GM23338 (cell line): Measurements from ENCODE around the gene FARS2. TPM values are rescaled to one million over a fixed set of nuclear protein-coding genes. Genes with fewer than 3 reads are reported as not detected.

Experiments
- ATAC-seq: fragments of 200-7000 bp; cut with Tn5 transposase; 3 replicates; pipeline ENCODE4 v1.9.1; 2020
- DNase-seq: peaks from one replicate; pipeline ENCODE4 v3.0.0-alpha.2; 2015; ENCODE audit warnings: low spot score
- H2AFZ ChIP-seq: fragments of 200-600 bp; sonication (generic); 2 replicates; pipeline ENCODE4 v1.8.0; 2016; ENCODE audit warnings: antibody characterized with exemption, mild to moderate bottlenecking, moderate library complexity
- H3F3A ChIP-seq: fragments of 200-600 bp; sonication (generic); replicated peaks from 2 replicates; pipeline ENCODE4 v1.8.0; 2017; ENCODE audit warnings: antibody characterized with exemption, mixed run types, low read depth
- H3K27ac ChIP-seq: fragments of 200-600 bp; sonication (generic); 2 replicates; pipeline ENCODE4 v1.6.1; 2016; ENCODE audit warnings: low read depth
- H3K27me3 ChIP-seq: fragments of 200-600 bp; sonication (generic); 2 replicates; pipeline ENCODE4 v1.8.0; 2016; ENCODE audit warnings: mild to moderate bottlenecking, mixed run types, moderate library complexity; ENCODE audit not compliant: insufficient read depth
- H3K36me3 ChIP-seq: fragments of 200-600 bp; sonication (generic); 2 replicates; pipeline ENCODE4 v1.8.0; 2016; ENCODE audit warnings: mild to moderate bottlenecking; ENCODE audit not compliant: insufficient read depth
- H3K4me1 ChIP-seq: fragments of 200-600 bp; sonication (generic); 2 replicates; pipeline ENCODE4 v1.8.0; 2016; ENCODE audit warnings: mild to moderate bottlenecking, moderate library complexity; ENCODE audit not compliant: insufficient read depth
- H3K4me2 ChIP-seq: fragments of 200-600 bp; sonication (generic); 2 replicates; pipeline ENCODE4 v1.7.1; 2017; ENCODE audit warnings: mixed run types
- H3K4me3 ChIP-seq: fragments of 200-600 bp; sonication (generic); 2 replicates; pipeline ENCODE4 v1.6.1; 2016; ENCODE audit warnings: mixed run types
- H3K79me2 ChIP-seq: fragments of 200-600 bp; sonication (generic); replicated peaks from 2 replicates; pipeline ENCODE4 v1.8.0; 2017; ENCODE audit warnings: mild to moderate bottlenecking; ENCODE audit not compliant: insufficient read depth
- H3K9me2 ChIP-seq: fragments of 200-600 bp; sonication (generic); 2 replicates; pipeline ENCODE4 v1.8.0; 2017; ENCODE audit not compliant: insufficient read depth
- H4K20me1 ChIP-seq: fragments of 200-600 bp; sonication (generic); replicated peaks from 2 replicates; pipeline ENCODE4 v1.8.0; 2017; ENCODE audit warnings: mild to moderate bottlenecking; ENCODE audit not compliant: insufficient read depth
- H3K27ac Mint-ChIP-seq: 2 replicates; pipeline ENCODE4 v1.8.0; 2020; ENCODE audit warnings: inconsistent platforms, mild to moderate bottlenecking, moderate library complexity, mixed read lengths
- H3K27me3 Mint-ChIP-seq: 3 replicates; pipeline ENCODE4 v1.8.0; 2022; ENCODE audit warnings: low read depth, mild to moderate bottlenecking, moderate library complexity, mixed read lengths, inconsistent platforms; ENCODE audit not compliant: insufficient read depth, poor library complexity
- H3K36me3 Mint-ChIP-seq: 3 replicates; pipeline ENCODE4 v1.8.0; 2021; ENCODE audit warnings: low read depth, mild to moderate bottlenecking, inconsistent platforms, moderate library complexity, mixed read lengths
- H3K4me1 Mint-ChIP-seq: 3 replicates; pipeline ENCODE4 v1.8.0; 2020; ENCODE audit warnings: mild to moderate bottlenecking, inconsistent platforms, mixed read lengths
- H3K4me3 Mint-ChIP-seq: 3 replicates; pipeline ENCODE4 v1.8.0; 2021; ENCODE audit warnings: moderate library complexity, mild to moderate bottlenecking, inconsistent platforms, mixed read lengths
- H3K9me3 Mint-ChIP-seq: 3 replicates; pipeline ENCODE4 v1.8.0; 2020; ENCODE audit warnings: moderate library complexity, mild to moderate bottlenecking, inconsistent platforms, mixed read lengths
- CREB1 ChIP-seq: fragments of 250-450 bp; sonication (Bioruptor Pico); IDR thresholded peaks from 2 replicates; pipeline ENCODE4 v1.5.0; 2020; ENCODE audit warnings: low read depth, mild to moderate bottlenecking, moderate library complexity
- NANOG ChIP-seq: IDR thresholded peaks from 2 replicates; pipeline ENCODE4 v1.6.1; 2016; ENCODE audit warnings: antibody characterized with exemption, borderline replicate concordance
- POLR2AphosphoS5 ChIP-seq: IDR thresholded peaks from 2 replicates; pipeline ENCODE4 v1.6.1; 2016; ENCODE audit warnings: antibody characterized with exemption, low read depth
- STAT1 ChIP-seq: IDR thresholded peaks from one replicate; pipeline ENCODE4 v1.6.1; 2016; ENCODE audit warnings: antibody characterized with exemption; ENCODE audit not compliant: unreplicated experiment
- polyA plus RNA-seq: library from polyadenylated mRNA; unstranded; fragments of >200 nt; fragmentation: Nextera tagmentation; extraction: Ambion mirVana; gene quantifications from 2 replicates; pipeline ENCODE4 v1.2.1, GENCODE V29; 2016
- total RNA-seq: library from RNA; depleted of rRNA; stranded (reverse); fragments of >200 nt; shearing (Covaris generic); gene quantifications from 2 replicates; pipeline ENCODE4 v1.2.3, GENCODE V29; 2014
- TF ChIP-seq, protein P1 (sequence below), 2 experiments: fragments of 200-600 bp in 1 of 2; sonication (generic) in 1 of 2; conservative IDR thresholded peaks; 2 replicates each; pipeline versions ENCODE4 v1.5.1 to v1.6.1; 2016 to 2017; ENCODE audit warnings: antibody characterized with exemption in 2 of 2, low read depth in 2 of 2, mild to moderate bottlenecking in 2 of 2, moderate library complexity in 1 of 2
- TF ChIP-seq, protein P2 (sequence below): fragments of 250-450 bp; sonication (Bioruptor Pico); IDR thresholded peaks from 2 replicates; pipeline ENCODE4 v1.5.0; 2020; ENCODE audit warnings: mild to moderate bottlenecking, moderate library complexity
- TF ChIP-seq, protein P3 (sequence below): IDR thresholded peaks from one replicate; pipeline ENCODE4 v1.6.1; 2018; ENCODE audit warnings: antibody characterized with exemption; ENCODE audit not compliant: unreplicated experiment

The FARS2 gene
- total and polyA plus RNA-seq, 2 experiments from 2014 or later = 7.6 to 19.0 TPM

DNA sequence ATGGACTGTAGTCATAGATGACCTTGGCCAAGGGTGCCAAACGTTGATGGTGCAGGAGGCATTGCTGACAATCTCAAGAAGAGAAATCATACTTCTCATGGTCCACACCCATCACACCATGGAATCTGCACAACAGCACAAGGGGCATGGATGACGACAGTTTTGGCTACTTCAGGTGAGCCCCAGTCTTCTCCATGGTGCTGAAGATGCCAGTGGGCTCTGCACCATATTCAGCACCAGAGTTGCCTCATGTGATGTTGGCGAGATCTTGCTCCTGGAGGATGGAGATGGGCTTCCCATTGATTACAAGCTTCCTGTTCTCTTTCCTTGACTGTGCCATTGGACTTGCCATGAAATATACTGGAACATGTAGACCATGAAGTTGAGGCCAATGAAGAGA is 556.6 kb downstream of the FARS2 start:
- Histone ChIP-seq H3K4me3 (no peak overlapping the region), H2AFZ (no peak overlapping the region), H3K27me3 (no peaks in the 10 kb centered on the region), H3K4me1 (no peaks in the 10 kb centered on the region), H3K79me2 (no peaks in the 10 kb centered on the region), H3K36me3 (no peaks in the 10 kb centered on the region), H4K20me1 (no peaks in the 10 kb centered on the region), H3K4me2 (no peak overlapping the region), H3K27ac (no peak overlapping the region), H3K9me2 (no peaks in the 10 kb centered on the region), H3F3A (no peaks in the 10 kb centered on the region)
- peaks cover 22% of the 10 kb centered on the region for H3K9me3 Mint-ChIP-seq
- TF ChIP-seq NANOG (no peak), CREB1 (CRISPR knock-in tag) (no peak), POLR2AphosphoS5 (no peak), STAT1 (no peak)
- TF ChIP-seq, protein P1, sequence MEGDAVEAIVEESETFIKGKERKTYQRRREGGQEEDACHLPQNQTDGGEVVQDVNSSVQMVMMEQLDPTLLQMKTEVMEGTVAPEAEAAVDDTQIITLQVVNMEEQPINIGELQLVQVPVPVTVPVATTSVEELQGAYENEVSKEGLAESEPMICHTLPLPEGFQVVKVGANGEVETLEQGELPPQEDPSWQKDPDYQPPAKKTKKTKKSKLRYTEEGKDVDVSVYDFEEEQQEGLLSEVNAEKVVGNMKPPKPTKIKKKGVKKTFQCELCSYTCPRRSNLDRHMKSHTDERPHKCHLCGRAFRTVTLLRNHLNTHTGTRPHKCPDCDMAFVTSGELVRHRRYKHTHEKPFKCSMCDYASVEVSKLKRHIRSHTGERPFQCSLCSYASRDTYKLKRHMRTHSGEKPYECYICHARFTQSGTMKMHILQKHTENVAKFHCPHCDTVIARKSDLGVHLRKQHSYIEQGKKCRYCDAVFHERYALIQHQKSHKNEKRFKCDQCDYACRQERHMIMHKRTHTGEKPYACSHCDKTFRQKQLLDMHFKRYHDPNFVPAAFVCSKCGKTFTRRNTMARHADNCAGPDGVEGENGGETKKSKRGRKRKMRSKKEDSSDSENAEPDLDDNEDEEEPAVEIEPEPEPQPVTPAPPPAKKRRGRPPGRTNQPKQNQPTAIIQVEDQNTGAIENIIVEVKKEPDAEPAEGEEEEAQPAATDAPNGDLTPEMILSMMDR (conservative IDR thresholded peaks at IDR 0.05; ENCODE audit: low read depth in 2 of 2) = no peak
- TF ChIP-seq, protein P2, sequence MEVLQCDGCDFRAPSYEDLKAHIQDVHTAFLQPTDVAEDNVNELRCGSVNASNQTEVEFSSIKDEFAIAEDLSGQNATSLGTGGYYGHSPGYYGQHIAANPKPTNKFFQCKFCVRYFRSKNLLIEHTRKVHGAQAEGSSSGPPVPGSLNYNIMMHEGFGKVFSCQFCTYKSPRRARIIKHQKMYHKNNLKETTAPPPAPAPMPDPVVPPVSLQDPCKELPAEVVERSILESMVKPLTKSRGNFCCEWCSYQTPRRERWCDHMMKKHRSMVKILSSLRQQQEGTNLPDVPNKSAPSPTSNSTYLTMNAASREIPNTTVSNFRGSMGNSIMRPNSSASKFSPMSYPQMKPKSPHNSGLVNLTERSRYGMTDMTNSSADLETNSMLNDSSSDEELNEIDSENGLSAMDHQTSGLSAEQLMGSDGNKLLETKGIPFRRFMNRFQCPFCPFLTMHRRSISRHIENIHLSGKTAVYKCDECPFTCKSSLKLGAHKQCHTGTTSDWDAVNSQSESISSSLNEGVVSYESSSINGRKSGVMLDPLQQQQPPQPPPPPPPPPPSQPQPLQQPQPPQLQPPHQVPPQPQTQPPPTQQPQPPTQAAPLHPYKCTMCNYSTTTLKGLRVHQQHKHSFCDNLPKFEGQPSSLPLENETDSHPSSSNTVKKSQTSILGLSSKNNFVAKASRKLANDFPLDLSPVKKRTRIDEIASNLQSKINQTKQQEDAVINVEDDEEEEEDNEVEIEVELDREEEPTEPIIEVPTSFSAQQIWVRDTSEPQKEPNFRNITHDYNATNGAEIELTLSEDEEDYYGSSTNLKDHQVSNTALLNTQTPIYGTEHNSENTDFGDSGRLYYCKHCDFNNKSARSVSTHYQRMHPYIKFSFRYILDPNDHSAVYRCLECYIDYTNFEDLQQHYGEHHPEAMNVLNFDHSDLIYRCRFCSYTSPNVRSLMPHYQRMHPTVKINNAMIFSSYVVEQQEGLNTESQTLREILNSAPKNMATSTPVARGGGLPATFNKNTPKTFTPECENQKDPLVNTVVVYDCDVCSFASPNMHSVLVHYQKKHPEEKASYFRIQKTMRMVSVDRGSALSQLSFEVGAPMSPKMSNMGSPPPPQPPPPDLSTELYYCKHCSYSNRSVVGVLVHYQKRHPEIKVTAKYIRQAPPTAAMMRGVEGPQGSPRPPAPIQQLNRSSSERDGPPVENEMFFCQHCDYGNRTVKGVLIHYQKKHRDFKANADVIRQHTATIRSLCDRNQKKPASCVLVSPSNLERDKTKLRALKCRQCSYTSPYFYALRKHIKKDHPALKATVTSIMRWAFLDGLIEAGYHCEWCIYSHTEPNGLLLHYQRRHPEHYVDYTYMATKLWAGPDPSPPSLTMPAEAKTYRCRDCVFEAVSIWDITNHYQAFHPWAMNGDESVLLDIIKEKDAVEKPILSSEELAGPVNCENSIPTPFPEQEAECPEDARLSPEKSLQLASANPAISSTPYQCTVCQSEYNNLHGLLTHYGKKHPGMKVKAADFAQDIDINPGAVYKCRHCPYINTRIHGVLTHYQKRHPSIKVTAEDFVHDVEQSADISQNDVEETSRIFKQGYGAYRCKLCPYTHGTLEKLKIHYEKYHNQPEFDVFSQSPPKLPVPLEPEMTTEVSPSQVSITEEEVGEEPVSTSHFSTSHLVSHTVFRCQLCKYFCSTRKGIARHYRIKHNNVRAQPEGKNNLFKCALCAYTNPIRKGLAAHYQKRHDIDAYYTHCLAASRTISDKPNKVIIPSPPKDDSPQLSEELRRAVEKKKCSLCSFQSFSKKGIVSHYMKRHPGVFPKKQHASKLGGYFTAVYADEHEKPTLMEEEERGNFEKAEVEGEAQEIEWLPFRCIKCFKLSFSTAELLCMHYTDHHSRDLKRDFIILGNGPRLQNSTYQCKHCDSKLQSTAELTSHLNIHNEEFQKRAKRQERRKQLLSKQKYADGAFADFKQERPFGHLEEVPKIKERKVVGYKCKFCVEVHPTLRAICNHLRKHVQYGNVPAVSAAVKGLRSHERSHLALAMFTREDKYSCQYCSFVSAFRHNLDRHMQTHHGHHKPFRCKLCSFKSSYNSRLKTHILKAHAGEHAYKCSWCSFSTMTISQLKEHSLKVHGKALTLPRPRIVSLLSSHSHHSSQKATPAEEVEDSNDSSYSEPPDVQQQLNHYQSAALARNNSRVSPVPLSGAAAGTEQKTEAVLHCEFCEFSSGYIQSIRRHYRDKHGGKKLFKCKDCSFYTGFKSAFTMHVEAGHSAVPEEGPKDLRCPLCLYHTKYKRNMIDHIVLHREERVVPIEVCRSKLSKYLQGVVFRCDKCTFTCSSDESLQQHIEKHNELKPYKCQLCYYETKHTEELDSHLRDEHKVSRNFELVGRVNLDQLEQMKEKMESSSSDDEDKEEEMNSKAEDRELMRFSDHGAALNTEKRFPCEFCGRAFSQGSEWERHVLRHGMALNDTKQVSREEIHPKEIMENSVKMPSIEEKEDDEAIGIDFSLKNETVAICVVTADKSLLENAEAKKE = no peak
- TF ChIP-seq, protein P3, sequence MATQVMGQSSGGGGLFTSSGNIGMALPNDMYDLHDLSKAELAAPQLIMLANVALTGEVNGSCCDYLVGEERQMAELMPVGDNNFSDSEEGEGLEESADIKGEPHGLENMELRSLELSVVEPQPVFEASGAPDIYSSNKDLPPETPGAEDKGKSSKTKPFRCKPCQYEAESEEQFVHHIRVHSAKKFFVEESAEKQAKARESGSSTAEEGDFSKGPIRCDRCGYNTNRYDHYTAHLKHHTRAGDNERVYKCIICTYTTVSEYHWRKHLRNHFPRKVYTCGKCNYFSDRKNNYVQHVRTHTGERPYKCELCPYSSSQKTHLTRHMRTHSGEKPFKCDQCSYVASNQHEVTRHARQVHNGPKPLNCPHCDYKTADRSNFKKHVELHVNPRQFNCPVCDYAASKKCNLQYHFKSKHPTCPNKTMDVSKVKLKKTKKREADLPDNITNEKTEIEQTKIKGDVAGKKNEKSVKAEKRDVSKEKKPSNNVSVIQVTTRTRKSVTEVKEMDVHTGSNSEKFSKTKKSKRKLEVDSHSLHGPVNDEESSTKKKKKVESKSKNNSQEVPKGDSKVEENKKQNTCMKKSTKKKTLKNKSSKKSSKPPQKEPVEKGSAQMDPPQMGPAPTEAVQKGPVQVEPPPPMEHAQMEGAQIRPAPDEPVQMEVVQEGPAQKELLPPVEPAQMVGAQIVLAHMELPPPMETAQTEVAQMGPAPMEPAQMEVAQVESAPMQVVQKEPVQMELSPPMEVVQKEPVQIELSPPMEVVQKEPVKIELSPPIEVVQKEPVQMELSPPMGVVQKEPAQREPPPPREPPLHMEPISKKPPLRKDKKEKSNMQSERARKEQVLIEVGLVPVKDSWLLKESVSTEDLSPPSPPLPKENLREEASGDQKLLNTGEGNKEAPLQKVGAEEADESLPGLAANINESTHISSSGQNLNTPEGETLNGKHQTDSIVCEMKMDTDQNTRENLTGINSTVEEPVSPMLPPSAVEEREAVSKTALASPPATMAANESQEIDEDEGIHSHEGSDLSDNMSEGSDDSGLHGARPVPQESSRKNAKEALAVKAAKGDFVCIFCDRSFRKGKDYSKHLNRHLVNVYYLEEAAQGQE = peak; percentile 44
- H3K4me3 Mint-ChIP-seq = no peak overlapping the region
- ATAC-seq (no peak), DNase-seq (no peak)
- no peaks in the 10 kb centered on the region for H3K4me1 Mint-ChIP-seq
- peaks cover 8% of the 10 kb centered on the region; the same call in 1 of the 3 replicates for H3K36me3 Mint-ChIP-seq
- H3K27ac Mint-ChIP-seq = no peak overlapping the region
- H3K27me3 Mint-ChIP-seq = peaks cover 7% of the 10 kb centered on the region
